CD1c-positive myeloid dendritic cell (primary cell): ENCODE results near the gene MARCHF11.

ENCODE experiments used
- DNase-seq: peaks from one replicate; pipeline ENCODE4 v3.0.0-alpha.2; 2016; ENCODE audit errors: extremely low spot score

The MARCHF11 gene

DNA sequence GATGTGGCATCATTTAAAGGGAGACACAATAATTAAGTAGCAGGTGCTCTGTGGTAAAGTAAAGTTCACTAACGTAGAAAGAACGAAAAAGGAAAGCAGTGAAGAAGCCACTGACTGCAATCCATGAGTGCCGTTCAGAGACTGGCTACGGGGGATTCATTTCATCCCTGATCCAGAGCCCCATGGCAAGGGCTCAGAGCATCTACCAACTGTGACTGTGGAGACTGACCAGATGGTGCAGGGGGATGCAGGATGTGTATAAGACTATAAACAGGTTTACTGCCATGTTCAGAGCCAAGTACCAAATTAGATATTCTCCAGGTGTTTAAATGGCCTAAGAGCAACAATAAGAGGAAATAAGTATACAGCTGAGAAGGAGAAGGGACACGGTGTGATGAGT is 47.7 kb downstream of the MARCHF11 start:
- no peak for DNase-seq

DNA sequence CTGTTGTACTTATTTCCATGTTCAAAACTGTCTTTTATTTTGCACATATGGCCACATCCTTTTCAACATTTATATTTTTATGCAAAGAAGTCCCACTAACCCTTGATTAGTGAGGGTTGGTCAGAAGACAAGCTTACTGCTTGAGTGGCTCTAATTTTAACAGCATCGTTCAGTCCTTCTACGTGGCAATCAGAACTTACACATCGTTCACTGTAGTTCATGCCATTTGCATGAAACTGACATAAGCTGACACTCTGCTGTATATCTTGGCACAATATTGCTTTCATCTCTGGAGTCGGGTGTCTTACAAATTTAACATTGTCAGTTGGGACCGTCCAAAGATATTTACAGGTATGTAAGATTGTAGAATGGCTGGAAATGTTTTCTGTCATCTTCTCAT is 50.6 kb downstream of the MARCHF11 start:
- DNase-seq: no peak

DNA sequence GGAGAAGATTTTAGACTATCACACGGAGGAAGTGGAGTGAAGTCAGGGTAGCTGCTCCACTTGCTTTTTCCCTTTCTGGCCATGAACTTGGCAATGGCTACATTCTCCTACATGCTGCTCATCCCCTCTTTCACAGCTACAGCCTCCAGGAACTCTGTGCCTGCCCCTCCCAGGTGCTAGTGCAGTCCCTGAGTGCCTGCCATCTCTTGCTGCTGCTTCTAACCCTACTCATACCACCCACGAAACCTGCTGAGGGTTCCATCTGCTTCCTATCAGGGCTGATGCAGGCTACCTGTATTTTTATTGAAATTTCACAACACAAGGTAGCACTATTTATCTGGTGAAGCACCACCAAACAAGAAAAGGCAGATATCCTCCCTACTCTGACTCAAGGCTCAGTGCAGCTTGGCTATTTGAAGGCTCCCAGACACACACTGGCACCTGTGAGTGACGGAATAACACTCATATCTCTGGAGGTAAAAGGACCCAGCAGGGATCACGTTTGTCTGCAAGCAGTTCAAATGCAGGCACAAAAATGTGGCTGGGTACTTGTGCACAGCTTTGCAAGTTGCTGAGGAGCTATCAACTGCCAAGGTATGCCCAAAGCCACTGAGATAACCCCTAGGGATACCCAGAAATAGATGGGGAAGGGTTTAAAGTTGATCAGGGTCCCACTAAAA is 51.6 kb downstream of the MARCHF11 start:
- DNase-seq: no peak

DNA sequence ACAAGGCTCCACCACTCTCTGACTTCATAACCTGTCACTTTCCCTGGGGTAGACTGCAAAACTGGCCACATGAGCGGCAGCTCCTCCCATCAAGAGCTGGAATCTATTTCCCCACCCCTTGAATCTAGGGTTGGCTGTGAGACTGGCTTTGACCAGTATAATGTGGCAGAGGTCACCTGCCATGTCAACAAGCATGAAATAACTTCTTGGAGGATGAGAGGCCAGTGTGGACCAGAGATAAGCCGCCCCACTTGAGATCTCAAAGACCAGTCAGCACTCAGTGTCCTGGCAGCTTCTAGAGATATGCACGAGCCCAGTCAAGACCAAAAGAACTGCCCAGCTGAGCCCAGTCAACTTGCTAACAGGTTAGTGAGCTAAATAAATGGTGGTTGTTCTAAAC is 59.0 kb downstream of the MARCHF11 start:
- DNase-seq: no peak

DNA sequence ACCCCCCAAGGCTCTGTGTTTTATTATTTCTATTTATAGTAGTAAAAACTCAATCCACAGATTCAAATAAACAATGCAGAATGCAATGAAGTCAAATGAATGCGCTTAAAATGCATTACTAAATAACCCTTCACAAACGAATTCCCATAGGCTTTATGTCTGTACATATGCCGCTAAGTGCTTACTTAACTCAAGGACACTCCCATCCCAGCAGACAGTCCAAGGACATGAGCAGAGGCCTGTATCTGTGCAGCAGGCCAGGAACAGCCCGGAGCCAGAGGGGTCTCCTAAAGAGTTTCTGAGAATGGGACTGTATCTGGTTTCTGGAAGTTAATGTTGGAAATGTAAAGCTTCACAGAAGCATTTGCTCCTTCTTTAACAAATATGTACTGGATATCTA is 59.8 kb downstream of the MARCHF11 start:
- DNase-seq: no peak

DNA sequence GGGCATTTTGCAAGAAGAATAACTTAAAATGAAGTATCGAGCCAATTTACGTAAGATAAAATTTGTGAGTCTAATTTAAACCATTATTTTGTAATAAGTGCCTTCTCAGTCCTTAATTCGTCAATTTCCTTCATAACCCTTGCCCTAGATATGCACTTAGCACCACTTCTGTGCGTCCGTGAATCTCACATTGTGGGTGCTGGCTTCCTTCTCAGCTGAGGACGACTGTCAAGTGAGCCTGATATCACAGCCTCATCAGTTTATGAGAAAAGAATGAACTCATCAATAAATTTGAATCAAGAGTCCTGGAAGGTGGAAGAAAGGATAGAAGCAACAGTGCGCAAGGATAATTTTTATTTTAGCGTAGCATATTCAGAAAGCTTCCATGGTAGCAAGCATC is 64.5 kb downstream of the MARCHF11 start:
- no peak for DNase-seq

DNA sequence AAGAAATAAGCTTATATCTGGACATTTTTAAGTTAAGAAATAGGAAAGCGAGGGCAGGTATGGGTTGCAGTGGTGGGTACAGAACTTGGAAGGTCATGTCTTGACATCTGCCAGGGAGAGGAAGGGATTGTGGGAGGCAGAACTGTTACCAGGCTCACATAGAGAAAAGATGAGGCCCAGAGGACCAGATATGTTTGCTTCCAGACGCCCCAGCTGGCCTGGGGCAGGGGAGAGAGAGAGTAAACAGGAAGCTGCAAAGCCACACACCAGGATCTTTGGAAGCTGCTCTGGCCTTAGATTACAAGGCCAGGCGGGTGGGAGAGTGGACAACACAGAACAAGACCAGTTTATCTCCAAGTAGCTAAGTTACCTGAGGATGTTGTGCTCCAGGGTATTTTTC is 71.2 kb downstream of the MARCHF11 start:
- no peak for DNase-seq

DNA sequence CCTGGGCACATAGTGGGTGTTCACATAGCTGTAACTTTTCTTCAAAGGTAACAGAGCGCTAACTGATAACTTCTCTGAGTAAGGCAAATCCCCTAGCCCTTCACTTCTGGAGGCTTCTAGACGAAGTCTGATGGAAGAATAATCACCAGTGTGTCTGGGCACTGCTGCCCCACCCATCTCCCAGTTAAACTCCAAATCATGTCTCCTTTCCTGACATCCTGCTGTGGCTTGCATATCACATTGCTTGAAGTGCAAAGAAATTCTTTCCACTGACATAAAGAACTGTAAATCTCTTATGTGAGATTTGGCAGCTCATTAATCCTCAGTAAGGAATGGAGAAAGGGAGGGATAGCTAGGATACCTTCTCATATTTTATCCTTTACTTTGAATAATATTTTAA is 74.6 kb downstream of the MARCHF11 start:
- DNase-seq: no peak

DNA sequence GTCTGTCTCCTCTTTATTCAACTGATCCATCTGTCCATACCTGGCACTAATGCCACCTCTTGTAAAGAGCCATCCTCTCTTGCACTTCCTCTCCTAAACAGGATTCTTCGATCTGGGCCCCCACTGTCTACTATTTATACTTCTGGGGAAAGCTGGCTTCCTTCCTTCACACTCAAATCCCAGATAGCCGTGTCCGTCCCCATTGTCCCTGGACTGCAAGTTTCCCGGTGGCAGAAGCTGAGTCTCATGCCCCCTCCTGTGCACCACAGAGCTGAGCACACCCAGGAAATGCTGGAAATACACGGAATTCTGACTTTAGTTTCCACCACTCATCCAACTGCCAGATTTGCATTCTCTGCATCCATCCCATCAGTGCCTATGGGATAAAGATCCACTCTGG is 84.0 kb downstream of the MARCHF11 start:
- no peak for DNase-seq

DNA sequence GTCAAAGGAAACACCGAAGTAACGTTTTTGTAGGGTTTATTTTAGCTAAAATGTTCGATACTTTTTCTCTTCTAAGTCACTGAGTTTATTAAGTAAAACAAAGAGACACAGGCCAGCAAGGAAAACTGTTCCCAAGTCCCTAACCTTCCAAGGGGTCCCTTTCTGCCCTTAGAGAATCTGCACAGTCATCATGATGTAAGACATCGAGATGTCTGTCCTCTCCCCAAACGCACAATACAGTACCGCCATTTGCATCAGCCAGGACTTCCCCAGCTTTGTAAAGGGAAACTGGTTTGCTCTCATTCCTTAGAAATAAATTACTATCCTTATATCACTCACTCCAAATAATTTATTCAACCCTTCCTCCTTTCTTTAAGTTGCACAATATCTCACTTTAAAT is 89.3 kb downstream of the MARCHF11 start:
- no peak for DNase-seq

DNA sequence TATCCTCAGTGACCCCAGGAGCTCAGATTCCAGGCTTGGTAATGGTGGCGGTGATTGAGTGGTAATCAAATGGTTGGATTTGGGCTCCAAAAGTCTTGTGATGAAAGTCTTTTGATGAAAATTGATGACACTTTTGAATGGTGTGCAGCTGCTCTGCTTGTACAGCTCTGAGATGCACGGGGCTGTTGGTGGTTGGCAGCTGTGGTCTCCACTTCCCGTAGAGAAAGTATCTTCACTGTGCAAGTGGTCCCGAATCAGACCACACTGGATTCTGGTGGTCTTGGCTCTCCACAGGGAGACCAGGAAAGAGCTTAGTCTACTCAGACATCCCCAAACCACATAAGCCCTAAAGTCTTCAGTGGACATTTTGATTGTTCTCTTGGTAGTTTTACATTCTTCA is 96.6 kb downstream of the MARCHF11 start:
- no peak for DNase-seq

DNA sequence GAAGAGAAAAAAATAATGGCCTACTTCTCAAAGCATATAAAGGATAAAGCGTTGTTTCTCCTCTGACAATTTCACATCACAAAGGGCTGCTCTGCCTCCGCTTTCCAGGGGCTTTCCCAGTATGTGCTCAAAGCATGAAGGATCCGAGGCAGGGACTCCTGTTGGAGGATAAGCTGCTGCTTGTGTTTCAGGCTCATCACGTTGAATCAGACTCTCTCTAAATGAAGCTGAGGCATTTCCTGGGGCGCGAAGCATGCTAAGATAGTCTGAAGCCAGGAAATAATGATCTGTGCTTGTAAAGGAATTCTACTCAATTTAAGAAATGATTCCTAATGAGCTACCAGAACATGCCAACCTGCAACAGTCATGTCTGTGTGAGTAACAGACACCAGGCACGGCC is 97.5 kb downstream of the MARCHF11 start:
- no peak for DNase-seq

DNA sequence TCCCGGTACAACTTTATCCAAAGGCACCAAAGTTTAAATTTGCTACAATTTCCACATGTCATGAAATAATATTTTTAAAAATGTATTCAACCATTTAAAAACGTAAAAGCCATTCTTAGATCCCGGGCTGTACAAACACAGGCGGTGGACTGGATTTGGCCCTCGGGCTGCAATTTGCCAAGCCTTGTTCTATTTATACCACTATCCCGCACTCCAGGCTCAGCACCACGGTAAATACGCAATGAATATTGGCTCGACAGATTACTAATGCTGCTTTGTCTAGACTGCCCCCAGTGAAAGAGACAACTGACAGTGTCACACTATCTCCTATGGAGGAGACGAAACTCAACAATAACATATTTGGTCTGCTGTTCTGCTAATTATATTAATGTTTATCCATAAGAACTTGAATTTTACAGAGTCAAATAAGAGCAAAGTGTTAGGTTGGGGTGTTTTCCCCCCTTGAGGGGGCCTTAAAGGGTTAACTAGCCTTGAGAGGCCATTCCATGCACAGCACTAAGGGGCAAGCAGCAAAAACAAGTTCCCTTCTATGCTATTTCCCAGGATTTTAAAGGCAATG is 98.1 kb downstream of the MARCHF11 start:
- no peak for DNase-seq

DNA sequence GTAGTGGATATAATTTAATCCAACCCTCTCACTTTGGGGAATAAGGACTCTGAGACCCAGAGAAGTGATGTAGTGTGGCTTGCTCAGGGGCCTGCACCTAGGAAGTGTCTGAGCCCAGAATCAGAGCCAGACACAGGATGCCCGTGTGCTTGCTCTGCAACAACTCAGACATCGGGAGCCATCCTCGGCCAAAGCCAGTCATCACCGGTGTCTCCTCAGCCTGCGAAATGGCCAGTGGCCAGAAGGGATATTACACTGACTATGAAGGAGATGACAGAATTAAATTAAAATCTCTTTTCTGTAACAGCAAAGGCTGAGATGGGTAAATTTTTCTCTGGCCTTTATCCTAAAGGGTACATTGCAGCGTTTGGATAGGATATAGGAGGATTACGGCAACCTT is 102.9 kb downstream of the MARCHF11 start:
- no peak for DNase-seq

DNA sequence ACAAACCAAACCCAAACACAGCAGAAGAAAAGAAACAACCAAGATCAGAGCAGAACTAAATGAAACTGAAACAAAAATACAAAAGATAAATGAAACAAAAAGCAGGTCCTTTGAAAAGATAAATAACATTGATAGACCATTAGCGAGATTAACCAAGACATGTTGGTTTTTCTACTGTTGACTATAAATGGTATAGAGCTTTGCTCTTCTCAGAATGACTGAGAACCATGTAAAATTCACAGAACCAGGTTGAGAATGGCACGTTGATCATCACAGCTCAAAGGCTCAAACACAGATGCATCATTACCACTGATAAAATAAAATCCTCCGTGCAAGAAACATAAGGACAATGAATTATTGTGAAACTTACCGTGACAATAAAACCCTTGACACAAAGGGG is 105.2 kb downstream of the MARCHF11 start:
- no peak for DNase-seq

DNA sequence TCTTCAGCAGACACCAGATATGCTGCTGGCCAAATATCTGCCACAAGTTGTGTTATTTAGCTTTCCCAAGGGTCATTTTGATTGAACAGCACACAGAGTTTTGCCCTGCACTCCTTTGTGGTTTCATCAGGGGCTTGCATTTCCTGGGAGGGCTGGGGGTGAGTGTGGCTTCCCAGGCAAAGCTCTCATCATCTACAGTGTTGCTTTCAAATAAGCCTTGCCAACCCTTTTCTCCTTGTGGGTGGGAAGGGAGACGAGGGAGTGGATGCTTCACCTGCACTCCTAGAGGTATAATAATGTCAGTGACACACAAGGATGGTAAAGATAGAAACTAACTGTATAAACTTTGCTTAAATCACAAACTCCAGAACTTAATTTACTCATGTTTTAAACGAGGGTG is 107.0 kb downstream of the MARCHF11 start:
- DNase-seq: no peak

DNA sequence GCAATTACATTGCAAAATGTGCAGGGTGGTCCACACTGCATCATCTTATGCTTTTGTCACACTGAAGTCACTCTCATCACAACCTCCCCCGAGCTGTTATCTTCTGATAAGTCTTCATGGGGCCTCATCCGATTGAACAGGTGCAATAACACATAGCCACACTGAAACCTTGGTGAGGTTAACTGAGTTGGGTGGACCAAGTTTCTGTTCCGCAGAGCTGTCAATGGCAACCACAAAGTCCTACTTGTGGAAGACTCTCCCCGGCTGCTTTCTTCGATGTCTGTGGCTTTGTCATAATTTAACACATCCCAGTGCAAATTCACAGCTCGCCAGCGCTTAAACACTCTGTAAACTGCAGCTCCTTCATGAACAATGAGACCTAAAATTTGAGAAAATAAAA is 112.2 kb downstream of the MARCHF11 start:
- DNase-seq: no peak

DNA sequence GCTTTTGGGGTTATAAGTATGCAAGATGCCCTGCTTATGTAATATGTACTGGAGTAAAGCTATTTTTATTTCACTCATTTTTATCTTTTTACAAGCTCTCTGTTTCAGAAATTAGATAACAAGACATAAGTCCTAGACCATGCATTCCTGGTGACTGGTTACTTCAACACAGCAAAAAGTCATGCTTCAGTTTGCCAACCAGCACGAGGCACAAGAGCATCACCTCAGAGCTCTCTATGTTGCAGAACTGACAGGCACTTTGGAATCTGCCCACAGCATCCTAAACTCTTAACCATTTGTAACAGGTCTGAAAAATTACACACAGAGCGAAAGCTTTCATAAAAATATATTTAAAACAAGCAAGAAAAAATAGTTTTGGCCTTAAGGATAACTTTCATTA is 112.8 kb downstream of the MARCHF11 start:
- no peak for DNase-seq

DNA sequence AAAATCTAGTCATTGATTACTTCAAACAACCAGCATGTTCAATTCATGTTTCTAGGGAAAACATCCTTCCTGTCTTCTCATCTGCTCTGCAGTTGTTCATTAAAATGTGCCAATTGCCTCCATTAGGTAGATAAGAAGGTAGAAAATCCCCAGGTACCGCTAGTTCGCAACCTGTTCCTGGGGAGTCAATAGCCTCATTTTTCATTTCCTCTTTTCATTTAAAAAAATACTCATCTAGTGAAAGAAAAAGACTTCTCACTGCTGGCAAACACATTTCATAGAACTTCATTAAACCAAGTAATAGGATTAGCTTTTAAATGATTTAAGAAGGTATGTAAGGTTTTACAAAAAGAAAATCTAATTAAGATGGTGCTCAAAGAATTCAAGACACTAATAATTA is 113.3 kb downstream of the MARCHF11 start:
- no peak for DNase-seq

DNA sequence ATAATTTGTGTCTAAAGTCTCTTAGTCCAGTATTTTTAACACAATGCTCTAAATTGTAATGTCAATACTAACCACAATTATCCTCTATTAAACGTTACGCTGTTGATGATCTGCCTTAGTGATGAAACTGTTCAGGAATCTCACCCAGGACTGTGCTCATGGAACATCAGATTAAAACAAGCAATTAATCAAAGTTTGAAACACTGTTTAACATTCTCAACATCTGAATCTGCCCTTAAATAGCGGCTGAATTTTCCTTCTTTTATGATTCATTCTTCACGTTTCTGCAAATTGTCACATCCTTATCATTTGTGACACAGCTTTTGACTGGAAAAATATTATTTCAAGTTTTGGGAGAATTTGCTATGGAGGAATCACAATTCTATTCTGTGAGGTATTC is 113.8 kb downstream of the MARCHF11 start:
- no peak for DNase-seq

DNA sequence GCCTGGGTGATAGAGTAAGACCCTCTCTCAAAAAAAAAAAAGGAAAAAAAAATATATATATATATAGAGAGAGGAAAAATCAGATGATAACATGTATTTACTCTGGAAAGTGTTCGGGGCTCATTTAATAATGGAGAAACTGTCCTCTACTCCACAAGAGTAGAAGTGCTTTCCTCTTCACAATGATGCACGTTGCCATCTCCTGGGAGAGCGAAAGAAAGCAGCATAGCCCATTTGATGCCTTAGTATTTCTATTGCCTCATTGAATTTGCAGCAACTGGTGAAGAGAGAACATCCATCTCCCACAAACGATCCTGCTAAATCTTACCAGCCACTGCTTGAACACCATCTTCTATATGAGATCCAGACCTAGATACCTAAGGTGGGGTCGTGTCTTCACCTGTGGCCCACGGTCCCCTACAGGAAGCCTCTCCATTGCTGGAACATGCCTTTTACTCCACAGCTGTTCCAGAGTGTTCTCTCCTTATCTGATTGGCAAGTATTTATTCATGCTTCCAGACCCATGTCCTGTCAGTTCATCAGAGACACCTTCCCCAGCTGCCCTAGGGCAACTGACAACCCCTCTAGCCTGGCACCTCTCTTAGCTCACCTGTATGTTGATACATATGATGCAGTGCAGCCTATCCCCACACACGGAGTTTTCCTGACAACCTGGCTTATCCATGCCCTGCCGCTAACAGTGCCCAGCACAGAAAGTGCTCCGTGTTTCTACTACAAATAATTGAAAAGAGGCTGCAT is 115.3 kb downstream of the MARCHF11 start:
- no peak for DNase-seq

DNA sequence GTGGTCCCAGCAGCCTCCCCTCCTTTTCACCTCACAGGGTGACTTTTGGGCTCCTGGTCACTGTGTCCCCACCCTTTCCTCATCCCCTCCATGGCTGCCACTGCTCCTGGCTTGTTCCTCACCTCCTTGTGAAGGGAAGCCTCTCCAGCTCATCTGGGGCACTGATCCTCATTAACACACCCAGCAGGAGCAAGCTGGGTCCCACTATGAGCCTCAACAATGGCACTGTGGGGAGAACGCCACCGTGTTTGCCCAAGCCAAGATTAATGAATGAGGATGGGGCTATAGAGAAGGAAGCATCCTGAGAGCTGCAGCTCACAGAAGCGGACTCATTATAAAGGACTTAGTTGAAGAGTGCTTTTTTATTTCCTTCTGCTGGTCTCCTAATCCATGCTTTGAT is 118.4 kb downstream of the MARCHF11 start:
- no peak for DNase-seq

DNA sequence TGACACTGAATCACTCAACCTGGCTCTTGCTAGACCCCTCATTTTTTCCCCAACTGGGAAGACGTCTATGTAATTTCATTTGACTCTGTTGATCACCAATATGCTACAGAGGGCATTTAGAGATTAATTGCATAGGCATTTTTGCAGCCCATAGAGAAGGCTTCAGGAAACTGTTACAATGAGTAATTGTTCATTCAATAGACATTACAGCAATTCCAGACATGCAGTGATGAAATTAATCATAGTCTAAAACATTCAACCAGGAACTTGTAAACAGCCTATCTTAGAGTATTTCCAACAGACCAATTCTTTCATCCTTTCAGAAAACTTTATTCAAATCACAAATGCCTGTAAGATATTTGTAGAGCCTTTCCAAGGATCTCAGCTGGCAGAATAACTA is 122.3 kb downstream of the MARCHF11 start:
- no peak for DNase-seq
